ENCODE data around the gene ARRB1. TPM values are rescaled to one million over a fixed set of nuclear protein-coding genes. Genes with fewer than 3 reads are reported as not detected.

The ARRB1 gene
- total and polyA plus RNA-seq, 2 donors from 2014 or later = 17.6 to 53.8 TPM

GRCh38 chr11:75285776-75286360 lies 65.6 kb downstream of the ARRB1 start:
- DNase-seq (peak in 1 of 5 donors; percentile 56), FAIRE-seq (no peak)
- H3K27ac ChIP-seq (ENCODE audit: low read depth in 2 of 2, low read length in 2 of 2) = no peak overlapping the region
- H3K4me1 ChIP-seq (ENCODE audit: control insufficient read depth in 2 of 3, insufficient read depth in 2 of 3, low read depth in 1 of 3, low read length in 3 of 3) = no peaks in the 10 kb centered on the region
- H3K9me3 ChIP-seq (ENCODE audit: control insufficient read depth in 2 of 3, insufficient read depth in 1 of 3, low read length in 3 of 3) = no peaks in the 10 kb centered on the region
- H3K27me3 ChIP-seq (ENCODE audit: control insufficient read depth, insufficient read depth, low read length) = no peaks in the 10 kb centered on the region
- no peak overlapping the region for H3K9ac ChIP-seq (ENCODE audit: low read length in 3 of 3)
- no peak for TF ChIP-seq CTCF (IDR thresholded peaks at IDR 0.05; ENCODE audit: borderline replicate concordance, extremely low read depth, insufficient read depth)
- no peak overlapping the region for H3K4me3 ChIP-seq (ENCODE audit: low read length in 3 of 3)
- intact Hi-C loops (cut with DNase I) = no loop called here
- peaks cover 0 to 4% (median 0%) of the 10 kb centered on the region in 3 donors for H3K36me3 ChIP-seq (ENCODE audit: control insufficient read depth in 2 of 3, insufficient read depth in 3 of 3, low read length in 3 of 3)

- no peak for TF ChIP-seq CTCF (IDR thresholded peaks at IDR 0.05; ENCODE audit: borderline replicate concordance, extremely low read depth, insufficient read depth)
- no peak overlapping the region for H3K4me3 ChIP-seq (ENCODE audit: low read length in 3 of 3)
- peaks cover 0 to 6% (median 3%) of the 10 kb centered on the region in 3 donors for H3K36me3 ChIP-seq (ENCODE audit: control insufficient read depth in 2 of 3, insufficient read depth in 3 of 3, low read length in 3 of 3)
- H3K27ac ChIP-seq (ENCODE audit: low read depth in 2 of 2, low read length in 2 of 2) = no peak overlapping the region
- no peak overlapping the region for H3K9ac ChIP-seq (ENCODE audit: low read length in 3 of 3)
- no peaks in the 10 kb centered on the region for H3K9me3 ChIP-seq (ENCODE audit: control insufficient read depth in 2 of 3, insufficient read depth in 1 of 3, low read length in 3 of 3)
- intact Hi-C loops (cut with DNase I) = no loop called here
- no peaks in the 10 kb centered on the region for H3K27me3 ChIP-seq (ENCODE audit: control insufficient read depth, insufficient read depth, low read length)
- DNase-seq (peak in 1 of 5 donors; percentile 59), FAIRE-seq (no peak)
- no peaks in the 10 kb centered on the region for H3K4me1 ChIP-seq (ENCODE audit: control insufficient read depth in 2 of 3, insufficient read depth in 2 of 3, low read depth in 1 of 3, low read length in 3 of 3)
Observed at GRCh38 chr11:75283391-75283931, 68.0 kb downstream of the ARRB1 start.

GRCh38 chr11:75281469-75282095 lies 69.9 kb downstream of the ARRB1 start:
- Histone ChIP-seq H3K4me3 (ENCODE audit: low read length in 3 of 3) (no peak overlapping the region), H3K4me1 (ENCODE audit: control insufficient read depth in 2 of 3, insufficient read depth in 2 of 3, low read depth in 1 of 3, low read length in 3 of 3) (no peaks in the 10 kb centered on the region), H3K9me3 (ENCODE audit: control insufficient read depth in 2 of 3, insufficient read depth in 1 of 3, low read length in 3 of 3) (no peaks in the 10 kb centered on the region), H3K9ac (ENCODE audit: low read length in 3 of 3) (no peak overlapping the region), H3K36me3 (ENCODE audit: control insufficient read depth in 2 of 3, insufficient read depth in 3 of 3, low read length in 3 of 3) (peaks cover 3 to 19% (median 7%) of the 10 kb centered on the region in 3 donors), H3K27me3 (ENCODE audit: control insufficient read depth, insufficient read depth, low read length) (no peaks in the 10 kb centered on the region), H3K27ac (ENCODE audit: low read depth in 2 of 2, low read length in 2 of 2) (no peak overlapping the region)
- intact Hi-C loops (cut with DNase I) = no loop called here
- peak in 1 of 5 donors; percentile 41 for DNase-seq
- no peak for FAIRE-seq
- TF ChIP-seq CTCF (IDR thresholded peaks at IDR 0.05; ENCODE audit: borderline replicate concordance, extremely low read depth, insufficient read depth) = no peak
